Measurements from ENCODE around the gene PRG2.
"Not testable (repeated sequence)": the region's sequence is repeated elsewhere in the genome, so short reads cannot be mapped to it uniquely, and the experiment has no call there.

The PRG2 gene

GRCh38 chr11:57408771-57409170, 18.3 kb upstream of the PRG2 start:
- Mint-ChIP-seq H3K27me3 (no peaks in the 10 kb centered on the region), H3K9me3 (no peaks in the 10 kb centered on the region), H3K36me3 (ENCODE audit: low read depth) (peaks cover 92% of the 10 kb centered on the region), H3K27ac (peak overlapping the region; percentile 66), H3K4me3 (no peak overlapping the region), H3K4me1 (ENCODE audit: low read depth) (peaks cover 86% of the 10 kb centered on the region)

GRCh38 chr11:57407941-57408475, 17.6 kb upstream of the PRG2 start:
- H3K27ac Mint-ChIP-seq: peak overlapping the region; percentile 90
- peaks cover 81% of the 10 kb centered on the region for H3K4me1 Mint-ChIP-seq (ENCODE audit: low read depth)
- H3K27me3 Mint-ChIP-seq: no peaks in the 10 kb centered on the region
- no peaks in the 10 kb centered on the region for H3K9me3 Mint-ChIP-seq
- no peak overlapping the region for H3K4me3 Mint-ChIP-seq
- peaks cover 90% of the 10 kb centered on the region for H3K36me3 Mint-ChIP-seq (ENCODE audit: low read depth)

- Mint-ChIP-seq H3K9me3 (no peaks in the 10 kb centered on the region), H3K27me3 (no peaks in the 10 kb centered on the region), H3K4me1 (ENCODE audit: low read depth) (peaks cover 76% of the 10 kb centered on the region), H3K27ac (peak overlapping the region; percentile 90), H3K36me3 (ENCODE audit: low read depth) (peaks cover 92% of the 10 kb centered on the region), H3K4me3 (peak overlapping the region; percentile 43)
Measured at GRCh38 chr11:57407010-57407920, 16.8 kb upstream of the PRG2 start.

GRCh38 chr11:57406337-57406904, 16.0 kb upstream of the PRG2 start:
- H3K4me1 Mint-ChIP-seq (ENCODE audit: low read depth): peaks cover 71% of the 10 kb centered on the region
- peak overlapping the region; percentile 43 for H3K4me3 Mint-ChIP-seq
- H3K27me3 Mint-ChIP-seq: no peaks in the 10 kb centered on the region
- no peaks in the 10 kb centered on the region for H3K9me3 Mint-ChIP-seq
- H3K27ac Mint-ChIP-seq: peak overlapping the region; percentile 90
- H3K36me3 Mint-ChIP-seq (ENCODE audit: low read depth): peaks cover 84% of the 10 kb centered on the region

- peak overlapping the region; percentile 90 for H3K27ac Mint-ChIP-seq
- H3K9me3 Mint-ChIP-seq: no peaks in the 10 kb centered on the region
- H3K27me3 Mint-ChIP-seq: no peaks in the 10 kb centered on the region
- peak overlapping the region; percentile 31 for H3K4me3 Mint-ChIP-seq
- peaks cover 76% of the 10 kb centered on the region for H3K36me3 Mint-ChIP-seq (ENCODE audit: low read depth)
- peaks cover 64% of the 10 kb centered on the region for H3K4me1 Mint-ChIP-seq (ENCODE audit: low read depth)
Measured at GRCh38 chr11:57405271-57405860, 14.9 kb upstream of the PRG2 start.

- H3K27ac Mint-ChIP-seq: peak overlapping the region; percentile 80
- no peaks in the 10 kb centered on the region for H3K9me3 Mint-ChIP-seq
- no peak overlapping the region for H3K4me3 Mint-ChIP-seq
- peaks cover 48% of the 10 kb centered on the region for H3K4me1 Mint-ChIP-seq (ENCODE audit: low read depth)
- no peaks in the 10 kb centered on the region for H3K27me3 Mint-ChIP-seq
- H3K36me3 Mint-ChIP-seq (ENCODE audit: low read depth): peaks cover 60% of the 10 kb centered on the region
Measured at GRCh38 chr11:57403802-57404147, 13.3 kb upstream of the PRG2 start.

GRCh38 chr11:57403003-57403801, 12.8 kb upstream of the PRG2 start:
- peaks cover 55% of the 10 kb centered on the region for H3K36me3 Mint-ChIP-seq (ENCODE audit: low read depth)
- H3K27me3 Mint-ChIP-seq, H3K9me3 Mint-ChIP-seq, H3K4me3 Mint-ChIP-seq: not testable (repeated sequence)
- peaks cover 44% of the 10 kb centered on the region for H3K4me1 Mint-ChIP-seq (ENCODE audit: low read depth)
- peak overlapping the region; percentile 80 for H3K27ac Mint-ChIP-seq

- peaks cover 47% of the 10 kb centered on the region for H3K36me3 Mint-ChIP-seq (ENCODE audit: low read depth)
- no peaks in the 10 kb centered on the region for H3K27me3 Mint-ChIP-seq
- no peak overlapping the region for H3K4me3 Mint-ChIP-seq
- no peaks in the 10 kb centered on the region for H3K9me3 Mint-ChIP-seq
- H3K4me1 Mint-ChIP-seq (ENCODE audit: low read depth): peaks cover 36% of the 10 kb centered on the region
- H3K27ac Mint-ChIP-seq: no peak overlapping the region
Measured at GRCh38 chr11:57402188-57403002, 11.9 kb upstream of the PRG2 start.

- H3K4me1 Mint-ChIP-seq (ENCODE audit: low read depth): peaks cover 13% of the 10 kb centered on the region
- peaks cover 23% of the 10 kb centered on the region for H3K36me3 Mint-ChIP-seq (ENCODE audit: low read depth)
- H3K27me3 Mint-ChIP-seq: no peaks in the 10 kb centered on the region
- no peak overlapping the region for H3K4me3 Mint-ChIP-seq
- no peak overlapping the region for H3K27ac Mint-ChIP-seq
- no peaks in the 10 kb centered on the region for H3K9me3 Mint-ChIP-seq
Measured at GRCh38 chr11:57399972-57400578, 9.6 kb upstream of the PRG2 start.

- Mint-ChIP-seq H3K36me3 (ENCODE audit: low read depth) (peaks cover 15% of the 10 kb centered on the region), H3K9me3 (no peaks in the 10 kb centered on the region), H3K27ac (no peak overlapping the region), H3K4me3 (no peak overlapping the region), H3K4me1 (ENCODE audit: low read depth) (peaks cover 4% of the 10 kb centered on the region), H3K27me3 (no peaks in the 10 kb centered on the region)
Measured at GRCh38 chr11:57399221-57399620, 8.8 kb upstream of the PRG2 start.

GRCh38 chr11:57397394-57397990, 7.0 kb upstream of the PRG2 start:
- H3K4me3 Mint-ChIP-seq: no peak overlapping the region
- peaks cover 2% of the 10 kb centered on the region for H3K36me3 Mint-ChIP-seq (ENCODE audit: low read depth)
- no peak overlapping the region for H3K27ac Mint-ChIP-seq
- no peaks in the 10 kb centered on the region for H3K27me3 Mint-ChIP-seq
- H3K4me1 Mint-ChIP-seq (ENCODE audit: low read depth): no peaks in the 10 kb centered on the region
- H3K9me3 Mint-ChIP-seq: no peaks in the 10 kb centered on the region

GRCh38 chr11:57396744-57397143, 6.3 kb upstream of the PRG2 start:
- H3K9me3 Mint-ChIP-seq: no peaks in the 10 kb centered on the region
- H3K4me3 Mint-ChIP-seq: no peak overlapping the region
- no peaks in the 10 kb centered on the region for H3K27me3 Mint-ChIP-seq

GRCh38 chr11:57395905-57396623, 5.6 kb upstream of the PRG2 start:
- Mint-ChIP-seq H3K9me3 (no peaks in the 10 kb centered on the region), H3K4me1 (ENCODE audit: low read depth) (no peaks in the 10 kb centered on the region), H3K27ac (no peak overlapping the region), H3K36me3 (ENCODE audit: low read depth) (no peaks in the 10 kb centered on the region), H3K4me3 (no peak overlapping the region), H3K27me3 (no peaks in the 10 kb centered on the region)

More at GRCh38 chr11:57396744-57397143, 6.3 kb upstream of the PRG2 start:
- no peaks in the 10 kb centered on the region for H3K36me3 Mint-ChIP-seq (ENCODE audit: low read depth)
- no peaks in the 10 kb centered on the region for H3K4me1 Mint-ChIP-seq (ENCODE audit: low read depth)
- no peak overlapping the region for H3K27ac Mint-ChIP-seq

Data from stimulated activated naive CD8-positive, alpha-beta T cell treated with anti-CD3 and anti-CD28 coated beads, Interleukin-15, Interleukin-2, amounts not matched to agents 100 ng/mL and 50 ng/mL, for 24 hours (primary cell).